Upper lobe of right lung (tissue), 1 donor: Measurements from ENCODE around the gene CCNG2. TPM values are rescaled to one million over a fixed set of nuclear protein-coding genes. Genes with fewer than 3 reads are reported as not detected.

ENCODE experiments used
- ATAC-seq: fragments of 200-7000 bp; cut with Tn5 transposase; one replicate; pipeline ENCODE4 v1.9.1; 2020; ENCODE audit warnings: mild to moderate bottlenecking, moderate library complexity
- DNase-seq: peaks from one replicate; pipeline ENCODE4 v3.0.0-alpha.2; 2020
- H3K27ac ChIP-seq: fragments of 200-600 bp; one replicate; pipeline ENCODE4 v1.8.0; 2022
- H3K27me3 ChIP-seq: fragments of 200-600 bp; one replicate; pipeline ENCODE4 v1.8.0; 2022; ENCODE audit warnings: mild to moderate bottlenecking
- H3K36me3 ChIP-seq: fragments of 200-600 bp; one replicate; pipeline ENCODE4 v1.8.0; 2022
- H3K4me1 ChIP-seq: fragments of 200-600 bp; one replicate; pipeline ENCODE4 v1.8.0; 2022
- H3K4me3 ChIP-seq: fragments of 200-600 bp; one replicate; pipeline ENCODE4 v1.8.0; 2022; ENCODE audit warnings: mild to moderate bottlenecking
- H3K9me3 ChIP-seq: fragments of 200-600 bp; one replicate; pipeline ENCODE4 v1.8.0; 2022
- CTCF ChIP-seq: fragments of 200-600 bp; IDR thresholded peaks from one replicate; pipeline ENCODE4 v1.8.0; 2022; ENCODE audit warnings: antibody characterized with exemption
- intact Hi-C: fragments of 100-400 bp; cut with DNase I; formaldehyde crosslinking; loops from one replicate; pipeline ENCODE4 v1.11.0; 2022
- total RNA-seq: library from RNA; stranded (reverse); fragmentation: NEBNext Ultra II Directional; extraction: Animal tissue kit (Norgen Biotek cat#: 25700); gene quantifications from one replicate; pipeline ENCODE4 v1.2.1, GENCODE V29; 2021
- donor health status: DM: no; HTN: yes; CAD: no; lungs with severe emphysema.

CCNG2 gene
- total RNA-seq, 1 donor from 2014 or later: 41.3 TPM

- intact Hi-C loops: no loop called here
Measured at GRCh38 chr4:77154761-77155499, 2.1 kb upstream of the CCNG2 start.

GRCh38 chr4:77155631-77156452 lies 1.2 kb upstream of the CCNG2 start:
- intact Hi-C loops: no loop called here
- peaks cover 20% of the 10 kb centered on the region for H3K36me3 ChIP-seq
- peaks cover 12% of the 10 kb centered on the region for H3K4me1 ChIP-seq
- H3K4me3 ChIP-seq: peak overlapping the region; percentile 100
- peak overlapping the region; percentile 90 for H3K27ac ChIP-seq
- H3K9me3 ChIP-seq: no peaks in the 10 kb centered on the region
- DNase-seq (no peak), ATAC-seq (no peak)
- no peak for TF ChIP-seq CTCF
- H3K27me3 ChIP-seq: no peaks in the 10 kb centered on the region

More at GRCh38 chr4:77154761-77155499, 2.1 kb upstream of the CCNG2 start:
- Histone ChIP-seq H3K4me1 (peaks cover 12% of the 10 kb centered on the region), H3K9me3 (no peaks in the 10 kb centered on the region), H3K27ac (no peak overlapping the region), H3K4me3 (no peak overlapping the region), H3K27me3 (no peaks in the 10 kb centered on the region), H3K36me3 (peaks cover 13% of the 10 kb centered on the region)
- TF ChIP-seq CTCF: no peak
- ATAC-seq (no peak), DNase-seq (no peak)

GRCh38 chr4:77156533-77156911 lies 485 bp upstream of the CCNG2 start:
- DNase-seq: peak; percentile 95
- H3K9me3 ChIP-seq: no peaks in the 10 kb centered on the region
- TF ChIP-seq CTCF: no peak
- peak overlapping the region; percentile 90 for H3K27ac ChIP-seq
- H3K36me3 ChIP-seq: peaks cover 26% of the 10 kb centered on the region
- peaks cover 12% of the 10 kb centered on the region for H3K4me1 ChIP-seq
- ATAC-seq: peak; percentile 95
- peak overlapping the region; percentile 100 for H3K4me3 ChIP-seq
- intact Hi-C loops: no loop called here
- no peaks in the 10 kb centered on the region for H3K27me3 ChIP-seq

- Histone ChIP-seq H3K36me3 (peaks cover 41% of the 10 kb centered on the region), H3K27ac (peak overlapping the region; percentile 90), H3K4me1 (peaks cover 12% of the 10 kb centered on the region), H3K9me3 (no peaks in the 10 kb centered on the region), H3K4me3 (peak overlapping the region; percentile 100), H3K27me3 (no peaks in the 10 kb centered on the region)
- DNase-seq (peak; percentile 94), ATAC-seq (peak; percentile 81)
- no peak for TF ChIP-seq CTCF
- intact Hi-C loops: no loop called here
Measured at GRCh38 chr4:77157859-77158486, 966 bp downstream of the CCNG2 start.

GRCh38 chr4:77158487-77158861 lies 1.5 kb downstream of the CCNG2 start:
- DNase-seq (no peak), ATAC-seq (no peak)
- peaks cover 46% of the 10 kb centered on the region for H3K36me3 ChIP-seq
- TF ChIP-seq CTCF: peak; percentile 4
- peak overlapping the region; percentile 90 for H3K27ac ChIP-seq
- H3K4me1 ChIP-seq: peaks cover 12% of the 10 kb centered on the region
- no peaks in the 10 kb centered on the region for H3K9me3 ChIP-seq
- intact Hi-C loops: no loop called here
- no peaks in the 10 kb centered on the region for H3K27me3 ChIP-seq
- peak overlapping the region; percentile 100 for H3K4me3 ChIP-seq
